Caco-2 (cell line): ENCODE measurements around the gene ACTL10. TPM values are rescaled to one million over a fixed set of nuclear protein-coding genes. Genes with fewer than 3 reads are reported as not detected.
A peak's percentile ranks its signal among the peaks of the same experiment; 100 is the strongest.

Experiments
- BruUV-seq: library from RNA; stranded (reverse); fragments of 400-500 nt; replicated peaks from 2 replicates; lab custom pipeline; 2021; lab: Mats Ljungman, UMichigan
- CTCF ChIA-PET: fragments of 300-600 bp; sonication (Branson Sonifier 250); formaldehyde crosslinking; loops from one replicate; lab custom pipeline; 2022; ENCODE audit warnings: antibody characterized with exemption; lab: Charles Lee
- POLR2A ChIA-PET: fragments of 300-600 bp; sonication (Branson Sonifier 250); formaldehyde crosslinking; loops from one replicate; lab custom pipeline; 2022; ENCODE audit warnings: antibody characterized with exemption; lab: Charles Lee
- DNase-seq, 2 experiments: peaks; one replicate each; pipeline versions ENCODE4 v3.0.0 to v3.0.0-alpha.2; 2020 to 2022
- H3K27me3 ChIP-seq: replicated peaks from 2 replicates; pipeline ENCODE4 v1.6.0; 2011; ENCODE audit warnings: low read length; ENCODE audit not compliant: control insufficient read depth, insufficient read depth
- H3K36me3 ChIP-seq: 2 replicates; pipeline ENCODE4 v1.5.1; 2011; ENCODE audit warnings: low read length; ENCODE audit not compliant: control insufficient read depth, insufficient read depth
- H3K4me1 ChIP-seq: fragments of 250-450 bp; sonication (Bioruptor Pico); 2 replicates; pipeline ENCODE4 v1.5.1; 2020; ENCODE audit warnings: mild to moderate bottlenecking
- H3K4me3 ChIP-seq: 2 replicates; pipeline ENCODE4 v1.5.1; 2011; ENCODE audit warnings: low read depth, mild to moderate bottlenecking, control low read depth, low read length
- H3K9me3 ChIP-seq: fragments of 250-450 bp; sonication (Bioruptor Pico); 2 replicates; pipeline ENCODE4 v1.5.1; 2020; ENCODE audit warnings: mild to moderate bottlenecking, moderate library complexity
- H3K27ac Mint-ChIP-seq: one replicate; pipeline ENCODE4 v1.8.0; 2022; ENCODE audit warnings: mixed read lengths; ENCODE audit not compliant: unreplicated experiment
- H3K27me3 Mint-ChIP-seq: one replicate; pipeline ENCODE4 v1.8.0; 2022; ENCODE audit warnings: mixed read lengths; ENCODE audit not compliant: insufficient read depth, unreplicated experiment
- H3K36me3 Mint-ChIP-seq: one replicate; pipeline ENCODE4 v1.8.0; 2022; ENCODE audit warnings: mild to moderate bottlenecking, mixed read lengths; ENCODE audit not compliant: insufficient read depth, unreplicated experiment
- H3K4me1 Mint-ChIP-seq: one replicate; pipeline ENCODE4 v1.8.0; 2022; ENCODE audit warnings: low read depth, mixed read lengths; ENCODE audit not compliant: unreplicated experiment
- H3K4me3 Mint-ChIP-seq: one replicate; pipeline ENCODE4 v1.8.0; 2022; ENCODE audit warnings: mild to moderate bottlenecking, moderate library complexity, mixed read lengths; ENCODE audit not compliant: unreplicated experiment
- H3K9me3 Mint-ChIP-seq: one replicate; pipeline ENCODE4 v1.8.0; 2022; ENCODE audit warnings: mixed read lengths; ENCODE audit not compliant: unreplicated experiment
- CTCF ChIP-seq, 2 experiments: fragments of 200-600 bp in 1 of 2; IDR thresholded peaks; 1 replicate in 1 of 2; 2 replicates in 1 of 2; pipeline versions ENCODE4 v1.5.1 to v1.8.0; 2011 to 2022; ENCODE audit warnings: antibody characterized with exemption in 1 of 2, control low read depth in 1 of 2, inconsistent platforms in 1 of 2, low read depth in 1 of 2, low read length in 1 of 2, mild to moderate bottlenecking in 1 of 2, moderate library complexity in 1 of 2; ENCODE audit not compliant: insufficient read depth in 1 of 2, severe bottlenecking in 1 of 2, unreplicated experiment in 1 of 2
- intact Hi-C: fragments of 100-400 bp; cut with micrococcal nuclease; formaldehyde crosslinking; loops from one replicate; pipeline ENCODE4 v1.10.0; 2022; ENCODE audit not compliant: unreplicated experiment
- total RNA-seq: library from RNA; stranded (reverse); gene quantifications from 2 replicates; pipeline ENCODE4 v1.2.3, GENCODE V29; 2022

Gene ACTL10
- total RNA-seq, 1 experiment from 2014 or later, result 3.4 TPM

- no peak for TF ChIP-seq CTCF (IDR thresholded peaks at IDR 0.05; ENCODE audit: insufficient read depth in 1 of 2, low read depth in 1 of 2, low read length in 1 of 2, severe bottlenecking in 1 of 2, unreplicated experiment in 1 of 2)
- H3K27me3 Mint-ChIP-seq, result no peaks in the 10 kb centered on the region
- BruUV-seq, result no TSS peak
- H3K36me3 Mint-ChIP-seq, result peaks cover 80% of the 10 kb centered on the region
- H3K4me3 Mint-ChIP-seq, result peak overlapping the region; percentile 84
- peaks cover 25% of the 10 kb centered on the region for H3K4me1 ChIP-seq
- H3K27me3 ChIP-seq, result no peaks in the 10 kb centered on the region
- H3K4me1 Mint-ChIP-seq, result peaks cover 16% of the 10 kb centered on the region
- no peaks in the 10 kb centered on the region for H3K9me3 Mint-ChIP-seq
- ChIA-PET POLR2A (interaction anchor here (0.6 to 2.3 kb wide), 7 partner anchors 10 to 174 kb away, joined by 5 to 26 read pairs (median 7); partner anchors contain the start of genes CBFA2T2, PXMP4 and ZNF341), CTCF (interaction anchor here (2.0 to 6.5 kb wide), 2 partner anchors 10 to 207 kb away, joined by 16 to 127 read pairs; no protein-coding TSS in a partner anchor)
- no peaks in the 10 kb centered on the region for H3K9me3 ChIP-seq
- intact Hi-C loops, result no loop called here
- H3K4me3 ChIP-seq, result peak overlapping the region; percentile 86
- H3K27ac Mint-ChIP-seq, result peak overlapping the region; percentile 86
- H3K36me3 ChIP-seq, result peaks cover 8% of the 10 kb centered on the region
- no peak for DNase-seq
These were observed 2.5 kb upstream of the ACTL10 start for GRCh38 chr20:33664085-33664761.

DNA sequence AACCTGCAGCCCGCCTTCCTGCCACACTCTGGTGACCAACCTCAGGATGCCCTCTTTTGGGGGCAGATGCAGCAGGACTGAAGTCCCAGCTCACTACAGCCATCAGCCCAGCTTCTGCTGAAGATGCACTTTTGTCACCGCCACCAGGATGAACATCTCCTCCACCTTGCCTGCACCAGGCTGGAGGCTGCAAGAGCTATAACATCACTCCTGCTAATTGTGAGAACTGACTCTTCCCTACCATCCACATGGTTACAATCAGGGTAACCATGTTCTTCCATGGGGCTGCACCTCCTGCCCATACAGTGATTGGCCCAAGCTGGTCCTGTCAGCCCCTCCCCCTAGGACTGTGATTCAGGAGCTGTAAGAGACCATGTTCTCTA lies 2.0 kb upstream of the ACTL10 start:
- no peak for DNase-seq
- Histone ChIP-seq H3K9me3 (no peaks in the 10 kb centered on the region), H3K27me3 (no peaks in the 10 kb centered on the region), H3K36me3 (peaks cover 9% of the 10 kb centered on the region), H3K4me1 (peaks cover 25% of the 10 kb centered on the region), H3K4me3 (peak overlapping the region; percentile 86; the same call in 1 of the 2 replicates)
- Mint-ChIP-seq H3K9me3 (no peaks in the 10 kb centered on the region), H3K36me3 (peaks cover 77% of the 10 kb centered on the region), H3K4me1 (peaks cover 18% of the 10 kb centered on the region), H3K27ac (peak overlapping the region; percentile 86), H3K27me3 (no peaks in the 10 kb centered on the region), H3K4me3 (peak overlapping the region; percentile 84)
- intact Hi-C loops, result loop anchor here (5.0 kb wide), 1 partner anchor 262 kb away; the partner anchor contains the start of gene CDK5RAP1
- BruUV-seq, result no TSS peak
- ChIA-PET POLR2A (interaction anchor here (1.2 to 2.3 kb wide), 3 partner anchors 11 to 175 kb away, joined by 6 to 26 read pairs (median 10); partner anchors contain the start of genes CBFA2T2 and PXMP4), CTCF (interaction anchor here (2.0 to 6.5 kb wide), 2 partner anchors 11 to 207 kb away, joined by 16 to 127 read pairs; no protein-coding TSS in a partner anchor)
- no peak for TF ChIP-seq CTCF (IDR thresholded peaks at IDR 0.05; ENCODE audit: insufficient read depth in 1 of 2, low read depth in 1 of 2, low read length in 1 of 2, severe bottlenecking in 1 of 2, unreplicated experiment in 1 of 2)

DNA sequence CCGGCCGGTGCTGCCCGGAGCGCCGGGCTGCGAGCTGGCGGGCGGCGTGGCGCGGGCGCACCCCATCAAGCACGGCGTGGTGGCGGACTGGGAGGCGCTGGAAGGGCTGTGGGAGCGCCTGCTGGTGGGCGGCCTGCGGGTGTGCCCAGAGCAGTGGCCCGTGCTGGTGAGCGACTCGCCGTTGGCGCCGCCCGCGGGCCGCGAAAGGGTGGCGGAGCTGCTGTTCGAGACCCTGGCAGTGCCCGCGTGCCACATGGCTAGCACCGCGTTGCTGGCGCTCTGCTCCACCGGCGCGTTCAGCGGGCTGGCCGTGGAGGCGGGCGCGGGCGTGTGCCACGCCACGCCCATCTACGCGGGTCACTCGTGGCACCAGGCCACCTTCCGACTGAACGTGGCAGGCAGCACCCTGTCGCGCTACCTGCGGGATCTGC lies 517 bp downstream of the ACTL10 start:
- H3K36me3 Mint-ChIP-seq, result peaks cover 58% of the 10 kb centered on the region
- H3K4me1 Mint-ChIP-seq, result peaks cover 24% of the 10 kb centered on the region
- peak overlapping the region; percentile 84 for H3K4me3 Mint-ChIP-seq
- BruUV-seq, result TSS peak; percentile 26
- Histone ChIP-seq H3K4me1 (peaks cover 25% of the 10 kb centered on the region), H3K9me3 (no peaks in the 10 kb centered on the region), H3K4me3 (peak overlapping the region; percentile 78), H3K27me3 (no peaks in the 10 kb centered on the region), H3K36me3 (peaks cover 11% of the 10 kb centered on the region)
- TF ChIP-seq CTCF (IDR thresholded peaks at IDR 0.05; ENCODE audit: insufficient read depth in 1 of 2, low read depth in 1 of 2, low read length in 1 of 2, severe bottlenecking in 1 of 2, unreplicated experiment in 1 of 2), result peak in 1 of 2 experiments; percentile 23
- no peaks in the 10 kb centered on the region for H3K27me3 Mint-ChIP-seq
- H3K9me3 Mint-ChIP-seq, result no peaks in the 10 kb centered on the region
- ChIA-PET CTCF (interaction anchor here (0.7 to 6.5 kb wide), 29 partner anchors 7 to 462 kb away, joined by 3 to 127 read pairs (median 6); partner anchors contain the start of genes CBFA2T2, CDK5RAP1, CHMP4B and PXMP4), POLR2A (interaction anchor here (0.5 to 3.0 kb wide), 24 partner anchors 8 to 445 kb away, joined by 3 to 28 read pairs (median 5); partner anchors contain the start of genes CBFA2T2, EIF2S2, PXMP4 and RALY)
- H3K27ac Mint-ChIP-seq, result peak overlapping the region; percentile 85
- DNase-seq, result peak in 1 of 2 experiments; percentile 82
- intact Hi-C loops, result loop anchor here (2.0 to 5.0 kb wide), 2 partner anchors 20 to 265 kb away; partner anchors contain the start of genes CDK5RAP1 and E2F1
